Measurements from ENCODE around the gene CFAP99.
A peak's percentile ranks its signal among the peaks of the same experiment; 100 is the strongest.
"Not testable (repeated sequence)": the region's sequence is repeated elsewhere in the genome, so short reads cannot be mapped to it uniquely, and the experiment has no call there.

The CFAP99 gene

GRCh38 chr4:2459589-2460349 lies 41.0 kb downstream of the CFAP99 start:
- intact Hi-C loops (cut with DNase I): loop anchor here (5.0 kb wide), 1 partner anchor 42 kb away; the partner anchor contains the start of genes CFAP99 and ZFYVE28
- DNase-seq: peak in 2 of 10 donors; percentile 54 to 69

GRCh38 chr4:2461246-2461960 lies 42.6 kb downstream of the CFAP99 start:
- intact Hi-C loops (cut with DNase I): loop anchor here (5.0 kb wide), 1 partner anchor 44 kb away; the partner anchor contains the start of genes CFAP99 and ZFYVE28

DNA sequence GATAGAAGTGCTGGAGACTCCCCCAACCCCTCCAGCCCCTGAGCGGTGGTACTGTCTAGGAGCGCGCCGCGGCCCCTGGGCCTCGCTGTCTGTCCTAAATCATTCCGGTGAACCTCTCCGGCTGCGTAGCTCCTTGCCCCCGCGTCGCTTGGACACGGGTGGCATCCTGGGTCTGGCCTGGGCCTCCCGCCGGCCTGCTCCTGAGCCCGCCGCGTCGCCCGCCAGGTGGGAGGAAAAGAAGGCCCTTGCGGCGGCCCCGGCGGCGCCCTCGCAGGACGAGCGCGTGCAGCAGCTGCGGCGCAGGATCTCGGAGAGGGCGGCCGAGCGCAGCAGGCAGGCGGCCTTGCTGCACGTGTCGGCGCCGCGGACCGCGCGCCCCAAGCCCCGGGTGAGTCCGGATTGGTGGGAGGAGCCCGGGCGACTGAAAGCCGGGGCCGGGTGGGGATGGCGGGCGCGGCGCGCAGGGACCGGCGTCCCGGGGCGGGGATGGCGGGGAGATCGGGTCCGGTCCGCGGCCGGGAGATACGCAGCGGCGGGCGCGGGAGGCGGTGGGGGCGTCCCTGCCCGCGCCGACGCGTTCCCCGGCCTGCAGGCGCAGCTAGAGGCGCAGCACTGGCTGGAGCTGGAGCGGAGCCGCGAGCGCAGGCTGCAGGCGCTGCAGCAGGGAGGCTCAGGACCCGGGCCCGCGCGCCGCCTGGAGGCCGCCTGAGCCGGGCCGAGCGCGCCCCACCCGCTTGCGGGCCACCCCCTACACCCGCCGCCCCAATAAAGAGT lies 43.6 kb downstream of the CFAP99 start:
- intact Hi-C loops (cut with DNase I): loop anchor here (2.0 to 5.0 kb wide), 2 partner anchors 45 to 242 kb away; partner anchors contain the start of genes CFAP99 and ZFYVE28
- peak; percentile 41 to 96 (median 67) for DNase-seq

More at GRCh38 chr4:2461246-2461960, 42.6 kb downstream of the CFAP99 start:
- peak in 2 of 10 donors; percentile 32 to 73 for DNase-seq

GRCh38 chr4:2462992-2463762 lies 44.4 kb downstream of the CFAP99 start:
- DNase-seq: peak in 2 of 10 donors; percentile 71 to 76
- intact Hi-C loops (cut with DNase I): loop anchor here (2.0 to 5.0 kb wide), 2 partner anchors 46 to 242 kb away; partner anchors contain the start of genes CFAP99 and ZFYVE28

DNA sequence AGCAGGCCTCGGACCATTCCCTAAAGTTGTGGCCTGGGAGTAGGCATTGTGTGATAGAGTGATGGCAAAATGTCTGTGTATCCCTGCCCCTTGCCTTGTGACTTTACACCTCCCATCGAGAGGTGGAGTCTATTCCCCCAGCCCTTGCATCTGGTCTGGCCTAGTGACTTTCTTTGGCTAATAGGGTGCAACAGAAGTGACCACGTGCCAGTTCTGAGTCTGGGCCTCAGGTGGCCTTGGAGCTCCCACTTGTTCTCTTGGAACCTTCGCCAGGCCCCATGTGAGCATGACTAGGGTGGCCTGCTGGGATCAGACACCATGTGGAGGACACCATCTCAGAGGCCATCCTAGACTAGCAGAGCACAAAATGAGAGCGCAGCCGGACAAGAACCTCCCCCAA lies 46.3 kb downstream of the CFAP99 start:
- peak in 1 of 10 donors; percentile 31 for DNase-seq
- intact Hi-C loops (cut with DNase I): loop anchor here (5.0 kb wide), 1 partner anchor 223 kb away; the partner anchor contains the start of genes HAUS3 and POLN

DNA sequence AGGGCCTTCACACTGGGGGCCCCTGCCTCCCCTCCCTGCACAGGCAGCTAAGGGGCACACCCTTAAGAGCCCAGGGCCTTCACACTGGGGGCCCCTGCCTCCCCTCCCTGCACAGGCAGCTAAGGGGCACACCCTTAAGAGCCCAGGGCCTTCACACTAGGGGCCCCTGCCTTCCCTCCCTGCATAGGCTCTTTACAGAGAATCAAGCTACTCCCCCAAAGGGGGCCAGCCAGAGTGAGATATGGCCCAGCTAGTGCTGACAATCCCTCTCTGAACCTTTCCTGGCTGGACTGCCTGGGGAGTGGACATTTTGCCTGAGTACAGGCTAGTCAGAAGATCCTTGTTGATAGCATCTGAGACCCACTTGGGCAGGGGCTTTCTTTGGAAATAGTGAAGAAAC lies 46.8 kb downstream of the CFAP99 start:
- intact Hi-C loops (cut with DNase I): loop anchor here (5.0 kb wide), 1 partner anchor 223 kb away; the partner anchor contains the start of genes HAUS3 and POLN
- DNase-seq: not testable (repeated sequence)

DNA sequence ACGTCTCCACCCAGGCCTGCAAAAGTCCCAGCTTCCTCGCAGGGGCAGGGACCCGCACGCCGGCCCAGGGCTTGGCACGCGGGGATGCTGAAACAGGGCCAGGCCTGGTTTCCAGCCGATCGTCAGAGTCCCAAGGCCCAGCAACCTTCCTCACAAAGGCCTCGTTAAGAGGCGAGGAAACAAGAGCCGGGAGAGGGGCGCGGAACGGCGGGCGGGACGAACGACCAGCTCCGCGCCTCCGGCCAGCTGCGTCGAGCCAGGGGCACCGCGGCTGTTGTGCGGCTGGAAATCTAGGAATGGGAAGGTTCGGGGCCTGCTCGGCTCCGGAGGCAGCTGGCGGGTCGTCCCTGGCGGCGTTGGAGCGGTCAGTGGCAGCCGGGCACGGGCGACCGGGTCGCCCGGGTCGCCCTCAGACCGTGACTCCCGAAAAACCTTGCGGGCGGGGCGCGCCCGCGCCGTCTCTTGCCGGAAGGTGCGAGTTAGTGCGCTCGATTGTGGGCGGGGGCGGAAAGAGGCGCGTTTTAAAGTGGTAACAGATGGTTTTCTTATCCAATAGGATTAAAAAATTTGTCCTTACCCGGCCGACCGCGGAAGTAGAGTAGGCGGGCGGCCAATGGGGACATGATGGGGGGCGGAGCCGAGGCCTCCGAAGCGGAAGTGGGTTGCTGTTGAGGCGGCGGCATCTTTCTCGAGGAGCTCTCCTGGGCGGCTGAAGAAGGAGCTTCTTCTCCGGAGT lies 49.9 kb downstream of the CFAP99 start, which contains the start of gene RNF4:
Gene RNF4, plus strand, starts transcription at position 651 of the 736 bp plus-strand sequence. CDS start 21,388 bp downstream, outside the sequence.
- intact Hi-C loops (cut with DNase I): loop anchor here (1.0 to 5.0 kb wide), 2 partner anchors 68 to 226 kb away; partner anchors contain the start of genes FAM193A, HAUS3 and POLN
- peak; percentile 91 to 99 (median 94) for DNase-seq

DNA sequence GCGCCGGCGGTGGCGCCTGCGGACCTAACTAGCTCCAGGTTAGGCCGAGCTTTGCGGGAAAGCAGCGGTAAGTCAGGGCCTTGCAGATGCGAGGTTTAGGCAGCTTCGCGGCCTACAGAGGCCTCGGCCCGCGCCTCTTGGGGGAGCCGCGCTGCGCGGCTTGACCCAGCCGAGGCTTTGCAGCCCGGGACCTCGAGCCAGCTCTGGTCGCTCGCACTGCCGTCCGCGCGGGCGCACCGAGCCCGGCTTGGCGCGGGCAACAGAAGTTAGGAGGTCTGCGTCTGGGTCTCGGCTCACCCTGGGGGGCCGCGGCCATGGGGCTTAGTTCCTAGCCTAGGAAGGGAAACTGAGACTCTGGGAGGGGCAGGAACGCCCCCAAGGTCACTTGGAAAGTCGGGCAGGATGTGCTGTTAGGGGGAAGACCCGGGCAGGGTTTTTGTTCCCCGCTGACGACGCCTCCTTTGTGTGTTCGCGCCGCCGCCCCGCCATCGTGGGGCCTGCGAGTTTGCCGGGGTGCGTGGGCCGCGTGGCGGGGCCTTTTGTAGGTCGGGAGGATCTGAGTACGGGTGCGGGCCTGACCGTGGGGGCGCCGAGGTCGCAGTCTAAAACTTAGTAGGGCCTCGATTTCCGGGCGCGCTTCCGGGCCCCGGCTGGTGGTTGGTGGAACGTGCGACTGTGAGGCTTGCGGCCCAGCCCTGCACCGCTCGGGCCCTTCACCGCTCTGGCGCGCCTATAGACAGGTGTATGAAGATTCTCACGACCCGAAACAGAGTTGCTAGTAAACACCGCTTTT lies 50.6 kb downstream of the CFAP99 start:
- DNase-seq: peak in 3 of 10 donors; percentile 20 to 84 (median 75)
- intact Hi-C loops (cut with DNase I): loop anchor here (5.0 kb wide), 1 partner anchor 227 kb away; the partner anchor contains the start of genes HAUS3 and POLN

DNA sequence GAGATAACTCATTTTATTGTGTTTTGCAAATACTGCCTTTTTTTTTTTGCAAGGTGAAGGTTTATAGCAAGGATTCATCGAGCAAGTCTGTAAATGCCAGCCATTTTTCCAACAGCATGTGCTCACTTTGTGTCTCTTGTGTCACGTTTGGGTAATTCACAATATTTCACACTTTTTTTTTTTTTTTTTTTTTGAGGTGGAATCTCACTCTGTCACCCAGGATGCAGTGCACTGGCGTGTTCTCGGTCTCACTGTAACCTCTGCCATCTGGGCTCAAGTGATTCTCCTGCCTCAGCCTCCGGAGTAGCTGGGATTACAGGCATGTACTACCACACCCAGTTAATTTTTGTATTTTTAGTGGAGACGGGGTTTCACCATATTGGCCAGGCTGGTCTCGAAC lies 52.0 kb downstream of the CFAP99 start:
- DNase-seq: no peak
- intact Hi-C loops (cut with DNase I): no loop called here

DNA sequence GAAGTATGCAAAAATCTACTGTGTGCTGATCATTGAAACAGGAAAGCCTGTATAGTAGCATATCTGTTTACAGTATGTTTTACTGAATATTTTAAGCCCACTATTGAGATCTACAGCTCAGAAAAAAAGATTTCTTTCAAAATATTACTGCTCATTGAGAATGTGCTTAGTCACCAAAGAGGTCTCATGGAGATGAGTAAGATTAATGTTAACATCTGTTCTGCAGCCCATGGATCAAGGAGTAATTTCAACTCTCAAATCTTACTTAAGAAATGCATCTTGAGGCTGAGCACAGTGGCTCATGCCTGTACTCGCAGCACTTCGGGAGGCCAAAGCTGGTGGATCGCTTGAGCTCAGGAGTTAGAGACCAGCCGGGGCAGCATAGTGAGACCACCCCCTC lies 53.4 kb downstream of the CFAP99 start:
- intact Hi-C loops (cut with DNase I): no loop called here
- DNase-seq: no peak

DNA sequence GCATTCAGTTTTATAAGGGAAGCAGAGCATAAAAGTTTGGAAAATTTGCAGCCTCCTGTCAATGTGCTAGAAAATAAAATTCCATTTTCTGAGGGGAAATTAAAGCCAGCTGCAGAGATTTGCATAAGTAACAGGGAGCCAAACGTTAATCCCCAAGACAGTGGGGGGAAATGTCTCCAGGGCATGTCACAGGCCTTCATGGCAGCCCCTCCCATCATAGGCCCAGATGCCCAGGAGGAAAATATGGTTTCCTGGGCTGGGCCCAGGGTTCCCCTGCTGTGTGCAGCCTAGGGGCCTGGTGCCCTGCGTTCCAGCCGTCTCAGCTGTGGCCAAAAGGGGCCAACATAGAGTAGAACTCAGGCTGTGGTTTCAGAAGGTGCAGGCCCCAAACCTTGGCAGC lies 59.5 kb downstream of the CFAP99 start:
- intact Hi-C loops (cut with DNase I): no loop called here
- no peak for DNase-seq

- intact Hi-C loops (cut with DNase I): no loop called here
- DNase-seq: no peak
Observed at GRCh38 chr4:2480649-2481048, 61.9 kb downstream of the CFAP99 start.

DNA sequence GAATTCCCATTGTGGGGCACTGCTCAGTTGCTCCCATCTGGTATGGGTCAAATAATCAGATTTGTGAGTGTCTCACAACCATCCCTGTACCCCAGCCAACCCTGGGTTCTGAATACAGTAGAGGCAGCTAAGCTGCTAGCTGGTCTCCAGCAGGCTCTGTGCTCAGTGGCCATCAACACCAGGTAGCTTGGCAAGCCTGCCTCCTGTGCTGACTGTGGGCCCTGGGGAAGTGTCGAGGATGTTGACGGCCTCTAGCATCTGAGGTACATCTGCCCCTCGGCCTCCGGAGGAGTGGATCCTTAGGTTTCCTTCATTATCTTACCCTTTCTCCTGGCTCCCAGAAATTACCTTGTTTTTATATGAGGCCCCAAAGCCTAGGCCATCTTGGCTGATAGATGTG lies 63.4 kb downstream of the CFAP99 start:
- DNase-seq: no peak

DNA sequence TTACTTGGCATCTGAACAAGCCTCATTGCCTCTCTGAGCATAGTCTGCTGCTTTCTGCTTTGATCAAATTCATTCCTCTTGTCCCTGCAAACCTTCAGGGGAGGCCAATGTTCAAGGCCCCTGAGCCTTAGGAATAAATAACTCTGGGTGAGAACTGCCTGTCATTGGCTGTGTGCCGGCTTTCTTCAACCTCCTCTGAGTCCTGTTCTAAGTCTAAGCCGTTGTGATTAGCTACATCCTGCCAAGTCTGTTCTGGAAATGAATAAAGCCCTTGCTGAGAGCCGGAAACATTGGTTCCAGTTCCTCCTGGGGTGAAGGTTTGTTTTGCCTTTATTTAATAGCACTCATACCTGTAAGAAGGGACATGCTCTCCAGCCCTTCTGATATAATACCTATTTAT lies 63.9 kb downstream of the CFAP99 start:
- intact Hi-C loops (cut with DNase I): no loop called here
- DNase-seq: peak in 2 of 10 donors; percentile 26 to 50

More for the DNA sequence above, 63.4 kb downstream of the CFAP99 start:
- intact Hi-C loops (cut with DNase I): no loop called here

GRCh38 chr4:2483237-2483636 lies 64.5 kb downstream of the CFAP99 start:
- intact Hi-C loops (cut with DNase I): no loop called here

GRCh38 chr4:2484185-2484584 lies 65.4 kb downstream of the CFAP99 start:
- intact Hi-C loops (cut with DNase I): no loop called here

More at GRCh38 chr4:2483237-2483636, 64.5 kb downstream of the CFAP99 start:
- DNase-seq: no peak

DNA sequence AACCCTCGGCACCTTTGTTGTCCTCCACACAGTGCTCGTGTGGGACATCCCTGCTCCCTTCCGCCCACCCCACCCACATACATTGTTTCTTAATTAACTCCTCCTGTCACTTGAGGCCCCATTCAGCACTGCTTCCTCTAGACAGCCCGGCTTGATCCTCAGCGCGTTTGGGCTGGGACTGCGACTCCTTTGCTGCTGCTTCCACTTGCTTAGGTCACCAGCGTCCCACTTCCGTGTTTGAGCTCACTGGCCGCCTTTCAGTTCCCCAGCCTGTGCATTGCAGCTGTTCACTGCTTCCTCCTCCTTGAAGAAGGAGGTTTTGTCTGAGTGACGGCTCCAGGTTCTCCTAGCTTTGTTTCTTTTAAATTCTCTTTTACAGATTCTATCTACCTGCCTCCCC lies 66.2 kb downstream of the CFAP99 start:
- intact Hi-C loops (cut with DNase I): no loop called here
- peak in 8 of 10 donors; percentile 25 to 92 (median 48) for DNase-seq

More at GRCh38 chr4:2484185-2484584, 65.4 kb downstream of the CFAP99 start:
- no peak for DNase-seq

DNA sequence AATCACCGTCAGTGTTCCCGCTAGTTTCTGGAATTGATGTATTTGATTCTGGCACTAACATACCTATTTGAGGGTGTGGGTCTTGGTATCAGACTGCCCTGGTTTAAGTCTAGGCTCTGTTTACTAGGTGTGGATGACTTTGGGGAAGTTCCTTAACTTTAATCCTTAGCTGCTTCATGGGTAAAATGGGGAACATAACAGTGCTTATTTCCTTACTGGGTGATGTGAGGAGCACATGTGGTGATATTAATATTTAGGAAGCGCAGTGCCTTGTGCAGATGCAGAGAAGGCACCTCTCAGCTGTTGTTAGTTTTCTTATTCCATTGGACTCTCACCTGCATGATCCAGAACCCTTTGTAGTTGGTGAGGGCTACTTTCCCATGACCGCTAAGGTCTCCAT lies 67.2 kb downstream of the CFAP99 start:
- intact Hi-C loops (cut with DNase I): no loop called here

More for the DNA sequence above, 67.2 kb downstream of the CFAP99 start:
- no peak for DNase-seq

Data from posterior cingulate gyrus (tissue), 11 donors.